BJ (cell line): ENCODE measurements around the gene TBC1D10A. TPM values are rescaled to one million over a fixed set of nuclear protein-coding genes. Genes with fewer than 3 reads are reported as not detected.

Source experiments
- CTCF ChIA-PET: fragments of 350-600 bp; formaldehyde crosslinking; extraction: SDS; loops from one replicate; lab custom pipeline; 2021; ENCODE audit warnings: antibody characterized with exemption, inconsistent platforms; lab: Yijun Ruan, JAX
- POLR2A ChIA-PET: fragments of 300-600 bp; sonication (Branson Sonifier 250); formaldehyde crosslinking; extraction: SDS; loops from one replicate; lab custom pipeline; 2021; ENCODE audit warnings: antibody characterized with exemption; lab: Charles Lee
- DNase-seq: peaks from one replicate; pipeline ENCODE4 v3.0.0-alpha.2; 2011; ENCODE audit warnings: low read depth
- H3K27me3 ChIP-seq: 2 replicates; pipeline ENCODE4 v1.6.0; 2011; ENCODE audit warnings: low read length; ENCODE audit not compliant: control insufficient read depth, insufficient read depth
- H3K36me3 ChIP-seq: 2 replicates; pipeline ENCODE4 v1.5.1; 2011; ENCODE audit warnings: low read length; ENCODE audit not compliant: control insufficient read depth, insufficient read depth
- H3K4me3 ChIP-seq: 2 replicates; pipeline ENCODE4 v1.5.1; 2011; ENCODE audit warnings: low read depth, mild to moderate bottlenecking, control low read depth, low read length
- CTCF ChIP-seq: IDR thresholded peaks from 2 replicates; pipeline ENCODE4 v1.5.1; 2011; ENCODE audit warnings: low read depth, mild to moderate bottlenecking, control low read depth, inconsistent platforms, low read length, moderate library complexity; ENCODE audit not compliant: insufficient read depth
- polyA plus RNA-seq: library from polyadenylated mRNA; depleted of rRNA; stranded (reverse); fragments of >200 nt; gene quantifications from 2 replicates; pipeline ENCODE4 v1.2.3, GENCODE V29; 2011

TBC1D10A gene
- polyA plus RNA-seq, 1 experiment: 22.1 TPM

GRCh38 chr22:30294066-30294465 is 32.7 kb downstream of the TBC1D10A start:
- no peak for TF ChIP-seq CTCF
- CTCF ChIA-PET: interaction anchor here (0.6 to 1.8 kb wide), 2 partner anchors 38 to 658 kb away, joined by 4 to 8 read pairs; no protein-coding TSS in a partner anchor
- H3K36me3 ChIP-seq: peaks cover 49% of the 10 kb centered on the region
- H3K4me3 ChIP-seq: no peak overlapping the region
- H3K27me3 ChIP-seq: no peaks in the 10 kb centered on the region
- POLR2A ChIA-PET: no interaction called here
- no peak for DNase-seq

GRCh38 chr22:30293026-30293425 is 33.7 kb downstream of the TBC1D10A start:
- ChIA-PET CTCF (interaction anchor here (1.8 kb wide), 1 partner anchor 37 kb away, joined by 8 read pairs; no protein-coding TSS in a partner anchor), POLR2A (no interaction called here)
- TF ChIP-seq CTCF: no peak
- Histone ChIP-seq H3K27me3 (no peaks in the 10 kb centered on the region), H3K36me3 (peaks cover 40% of the 10 kb centered on the region), H3K4me3 (no peak overlapping the region)
- DNase-seq: no peak

GRCh38 chr22:30292069-30292970 is 34.4 kb downstream of the TBC1D10A start:
- no peak for DNase-seq
- H3K4me3 ChIP-seq: no peak overlapping the region

GRCh38 chr22:30291058-30291892 is 35.5 kb downstream of the TBC1D10A start:
- TF ChIP-seq CTCF: no peak
- DNase-seq: no peak
- POLR2A ChIA-PET: interaction anchor here (0.5 kb wide), 1 partner anchor 1418 kb away, joined by 15 read pairs; no protein-coding TSS in a partner anchor
- CTCF ChIA-PET: interaction anchor here (0.5 to 10.6 kb wide), 10 partner anchors 11 to 134 kb away, joined by 3 to 204 read pairs (median 4); partner anchors contain the start of genes MTFP1, RNF215 and SEC14L2
- Histone ChIP-seq H3K36me3 (peaks cover 34% of the 10 kb centered on the region), H3K4me3 (no peak overlapping the region), H3K27me3 (no peaks in the 10 kb centered on the region)

More at GRCh38 chr22:30292069-30292970, 34.4 kb downstream of the TBC1D10A start:
- Histone ChIP-seq H3K36me3 (peaks cover 34% of the 10 kb centered on the region), H3K27me3 (no peaks in the 10 kb centered on the region)
- TF ChIP-seq CTCF: no peak
- ChIA-PET CTCF (interaction anchor here (0.5 to 10.6 kb wide), 4 partner anchors 25 to 96 kb away, joined by 3 to 204 read pairs (median 6); partner anchors contain the start of genes RNF215 and SEC14L2), POLR2A (no interaction called here)
